Germinal center (tissue), 1 donor: ENCODE data around the gene VWC2L.

Experiments used
- DNase-seq: peaks from one replicate; pipeline ENCODE4 v3.0.0; 2012; ENCODE audit warnings: mixed read lengths, low spot score

Gene VWC2L

DNA sequence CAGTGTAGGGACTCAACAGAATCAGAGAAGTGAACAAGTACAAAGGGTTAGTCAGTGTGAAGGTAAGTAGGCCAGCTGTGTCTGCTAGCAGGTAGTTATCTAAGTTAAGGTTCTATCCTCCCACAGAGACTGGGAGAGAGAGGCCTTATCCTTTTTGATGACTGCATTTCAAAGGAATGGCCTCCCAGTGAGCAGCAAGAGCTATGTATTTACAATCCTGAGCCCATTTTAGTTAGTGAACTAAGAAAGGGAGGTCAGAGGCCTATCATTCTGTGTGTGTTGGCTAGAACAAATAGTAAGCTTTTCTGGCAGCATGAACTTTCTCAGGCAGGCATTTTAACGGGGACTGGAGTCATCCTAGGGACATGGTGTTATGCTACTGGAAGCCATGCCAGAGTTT, 182.9 kb downstream of the VWC2L start:
- DNase-seq, result no peak

DNA sequence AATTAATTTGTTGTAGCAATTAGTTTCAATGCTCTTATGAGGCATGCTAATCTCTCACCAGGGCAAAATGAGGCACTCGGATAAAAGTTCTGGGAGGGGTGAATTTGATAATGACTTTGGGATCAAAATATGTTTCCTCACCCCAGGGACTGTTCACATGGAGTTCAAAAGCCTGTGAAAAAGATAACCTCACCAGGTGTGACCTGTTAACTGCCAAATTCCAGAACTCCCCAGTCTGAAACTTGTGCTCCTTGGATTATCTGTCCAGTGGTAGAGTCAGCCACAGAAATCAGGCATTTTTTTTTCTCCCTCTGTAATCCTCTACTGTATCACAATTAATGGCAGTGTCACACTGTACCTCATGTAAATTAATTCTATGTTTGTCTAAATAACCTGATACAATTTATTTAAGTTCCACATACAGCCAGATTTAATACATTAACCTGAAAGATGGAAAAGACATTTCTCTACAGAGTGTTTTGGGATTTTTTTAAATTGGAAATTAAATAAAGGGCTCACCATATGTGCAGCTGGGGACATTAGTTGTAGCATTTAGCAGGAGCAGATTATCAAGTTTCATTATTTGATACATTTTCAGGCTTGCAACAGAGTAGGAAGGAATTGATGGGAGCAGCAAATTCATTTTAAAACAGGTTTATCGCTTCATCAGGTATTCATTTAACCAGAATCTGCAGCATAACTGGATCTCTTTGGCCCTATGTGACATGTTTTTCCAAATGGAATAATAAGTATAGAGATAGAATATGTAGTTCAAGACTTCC, 191.2 kb downstream of the VWC2L start:
- DNase-seq, result no peak

DNA sequence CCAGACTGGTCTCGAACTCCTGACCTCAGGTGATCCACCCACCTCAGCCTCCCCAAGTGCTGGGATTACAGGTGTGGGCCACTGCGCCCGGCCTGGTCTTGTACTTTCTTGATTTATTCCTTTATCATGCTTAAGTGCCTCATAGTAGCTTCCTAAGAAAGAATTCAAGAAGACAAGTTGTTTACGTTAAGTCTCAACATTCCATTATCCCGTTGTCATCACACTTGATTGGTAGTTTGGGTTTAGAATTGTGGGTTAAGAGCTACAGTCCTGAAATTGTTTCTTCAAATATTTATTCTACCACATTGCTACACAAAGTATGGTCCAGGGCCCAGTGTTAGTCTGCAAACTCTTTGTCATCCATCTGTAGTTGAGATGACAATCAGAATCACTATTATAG, 194.0 kb downstream of the VWC2L start:
- no peak for DNase-seq

DNA sequence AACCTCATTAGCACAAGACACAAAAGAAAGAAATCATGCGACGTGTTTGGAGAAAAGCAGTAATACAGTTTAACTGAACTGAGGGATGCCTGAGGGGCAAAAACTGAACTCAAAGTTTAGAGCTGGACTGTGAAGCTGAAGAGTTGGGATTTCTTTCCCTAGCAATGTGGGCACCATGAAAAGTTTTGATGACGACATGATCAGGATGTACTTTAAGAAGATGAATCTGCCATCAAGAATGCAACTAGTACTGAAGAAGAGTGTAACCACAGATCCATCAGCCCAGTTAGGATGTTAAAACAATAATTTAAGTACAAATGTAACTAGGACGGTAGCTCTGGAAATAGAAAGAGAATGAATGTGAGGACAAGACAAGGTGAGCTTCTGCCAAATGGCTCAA, 196.2 kb downstream of the VWC2L start:
- no peak for DNase-seq

DNA sequence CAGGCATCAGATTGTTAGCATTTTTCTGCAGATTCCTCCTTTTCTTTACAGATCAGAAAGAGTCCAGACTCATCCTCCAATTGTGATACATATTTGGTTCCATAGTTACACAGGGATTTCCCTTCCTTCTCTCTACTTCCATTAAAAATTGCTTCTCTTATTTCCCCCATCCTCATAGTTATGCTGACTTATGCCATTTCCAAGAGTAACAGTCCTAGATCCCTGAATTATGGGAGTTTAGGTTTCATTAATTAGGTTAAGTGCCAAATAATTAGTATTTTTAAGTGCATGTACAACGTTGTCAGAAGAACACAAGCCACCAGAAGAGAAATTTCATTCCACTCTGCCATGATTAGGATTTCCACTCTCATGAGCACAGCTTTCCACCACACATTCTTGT, 200.2 kb downstream of the VWC2L start:
- no peak for DNase-seq

DNA sequence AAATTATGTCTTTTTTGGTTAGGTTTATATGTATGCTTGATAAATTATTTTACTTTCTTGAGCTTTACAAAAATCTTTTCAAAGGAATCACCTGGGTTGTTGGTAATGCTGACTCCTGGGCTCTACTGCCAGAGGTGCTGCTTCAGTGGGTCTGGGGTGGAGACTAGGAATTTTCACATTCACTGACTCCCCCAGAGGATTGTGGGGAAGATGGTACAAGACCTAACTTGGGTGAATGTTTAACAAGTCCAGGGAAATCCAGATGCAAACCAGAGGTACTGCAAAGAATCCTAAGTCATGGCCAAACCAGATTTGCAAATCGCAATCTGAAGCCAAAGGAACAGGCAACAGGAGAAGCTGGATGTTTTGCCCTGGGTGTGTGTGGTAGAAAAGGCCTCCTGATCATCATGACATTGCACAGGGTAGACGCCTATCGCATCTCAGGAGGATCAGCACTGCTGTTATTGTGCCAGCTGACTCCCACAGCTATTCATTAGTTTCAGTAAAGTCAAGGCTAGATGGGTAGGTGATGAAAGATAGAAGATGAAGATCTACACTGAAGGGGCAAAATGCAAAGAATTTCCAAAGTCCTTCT, 213.4 kb downstream of the VWC2L start:
- no peak for DNase-seq

DNA sequence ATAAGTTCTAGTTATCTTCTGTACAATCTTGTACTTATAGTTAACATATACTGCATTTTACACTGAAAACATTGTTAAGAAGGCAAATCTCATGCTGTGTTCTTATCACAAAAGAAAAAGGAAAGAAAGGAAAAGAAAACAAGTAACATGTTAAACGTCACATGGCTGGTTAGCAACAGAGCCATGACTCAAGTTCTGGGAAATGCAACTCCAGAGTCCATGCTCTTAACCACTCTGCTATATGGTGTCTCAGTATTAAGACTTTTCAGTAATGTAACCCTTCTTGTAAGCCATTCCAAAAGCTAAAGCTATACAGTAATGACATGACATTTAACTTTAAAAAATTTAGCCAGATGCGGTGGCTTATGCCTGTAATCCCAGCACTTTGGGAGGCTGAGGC, 217.2 kb downstream of the VWC2L start:
- no peak for DNase-seq
